Activated CD4-positive, CD25-positive, alpha-beta regulatory T cell treated with anti-CD3 and anti-CD28 coated beads, Interleukin-2, amount 50 U/mL, for 24 hours (primary cell): ENCODE measurements around the gene PLEKHM2.
"Not testable (repeated sequence)": the region's sequence is repeated elsewhere in the genome, so short reads cannot be mapped to it uniquely, and the experiment has no call there.

Experiments
- ATAC-seq, 2 donors: fragments of 150-1000 bp; cut with Tn5 transposase; one replicate each; pipeline ENCODE4 v1.10.0; 2021; ENCODE audit warnings: mild to moderate bottlenecking in 1 of 2, moderate library complexity in 1 of 2

PLEKHM2 gene, protein sequence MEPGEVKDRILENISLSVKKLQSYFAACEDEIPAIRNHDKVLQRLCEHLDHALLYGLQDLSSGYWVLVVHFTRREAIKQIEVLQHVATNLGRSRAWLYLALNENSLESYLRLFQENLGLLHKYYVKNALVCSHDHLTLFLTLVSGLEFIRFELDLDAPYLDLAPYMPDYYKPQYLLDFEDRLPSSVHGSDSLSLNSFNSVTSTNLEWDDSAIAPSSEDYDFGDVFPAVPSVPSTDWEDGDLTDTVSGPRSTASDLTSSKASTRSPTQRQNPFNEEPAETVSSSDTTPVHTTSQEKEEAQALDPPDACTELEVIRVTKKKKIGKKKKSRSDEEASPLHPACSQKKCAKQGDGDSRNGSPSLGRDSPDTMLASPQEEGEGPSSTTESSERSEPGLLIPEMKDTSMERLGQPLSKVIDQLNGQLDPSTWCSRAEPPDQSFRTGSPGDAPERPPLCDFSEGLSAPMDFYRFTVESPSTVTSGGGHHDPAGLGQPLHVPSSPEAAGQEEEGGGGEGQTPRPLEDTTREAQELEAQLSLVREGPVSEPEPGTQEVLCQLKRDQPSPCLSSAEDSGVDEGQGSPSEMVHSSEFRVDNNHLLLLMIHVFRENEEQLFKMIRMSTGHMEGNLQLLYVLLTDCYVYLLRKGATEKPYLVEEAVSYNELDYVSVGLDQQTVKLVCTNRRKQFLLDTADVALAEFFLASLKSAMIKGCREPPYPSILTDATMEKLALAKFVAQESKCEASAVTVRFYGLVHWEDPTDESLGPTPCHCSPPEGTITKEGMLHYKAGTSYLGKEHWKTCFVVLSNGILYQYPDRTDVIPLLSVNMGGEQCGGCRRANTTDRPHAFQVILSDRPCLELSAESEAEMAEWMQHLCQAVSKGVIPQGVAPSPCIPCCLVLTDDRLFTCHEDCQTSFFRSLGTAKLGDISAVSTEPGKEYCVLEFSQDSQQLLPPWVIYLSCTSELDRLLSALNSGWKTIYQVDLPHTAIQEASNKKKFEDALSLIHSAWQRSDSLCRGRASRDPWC

GRCh38 chr1:15684042-15684461, at the start of gene PLEKHM2:
TSS of gene PLEKHM2 (plus strand) at chr1:15684320. CDS start at chr1:15684559, 239 bp downstream.
- peak; percentile 80 for ATAC-seq

GRCh38 chr1:15636436-15636835, 47.7 kb upstream of the PLEKHM2 start:
- no peak for ATAC-seq

DNA sequence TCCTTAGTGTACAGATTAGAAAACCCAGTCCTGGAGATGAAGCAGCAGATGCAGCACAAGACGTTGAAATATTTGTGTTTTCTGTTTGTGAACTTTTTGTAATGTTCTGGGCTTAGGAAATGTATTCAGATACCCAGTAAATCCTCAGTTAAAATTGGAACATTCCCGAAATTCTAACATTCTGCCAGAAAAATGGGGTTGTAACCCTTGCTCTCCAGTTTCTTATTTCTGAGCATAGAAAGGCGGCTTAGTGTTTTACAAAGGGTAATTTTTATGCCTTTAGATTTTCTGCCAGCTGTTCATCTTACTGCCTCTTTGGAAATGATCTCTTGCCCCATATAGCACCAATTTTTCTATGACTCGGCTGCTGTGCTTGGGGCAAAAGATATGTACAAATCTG, 46.3 kb upstream of the PLEKHM2 start:
- no peak for ATAC-seq

DNA sequence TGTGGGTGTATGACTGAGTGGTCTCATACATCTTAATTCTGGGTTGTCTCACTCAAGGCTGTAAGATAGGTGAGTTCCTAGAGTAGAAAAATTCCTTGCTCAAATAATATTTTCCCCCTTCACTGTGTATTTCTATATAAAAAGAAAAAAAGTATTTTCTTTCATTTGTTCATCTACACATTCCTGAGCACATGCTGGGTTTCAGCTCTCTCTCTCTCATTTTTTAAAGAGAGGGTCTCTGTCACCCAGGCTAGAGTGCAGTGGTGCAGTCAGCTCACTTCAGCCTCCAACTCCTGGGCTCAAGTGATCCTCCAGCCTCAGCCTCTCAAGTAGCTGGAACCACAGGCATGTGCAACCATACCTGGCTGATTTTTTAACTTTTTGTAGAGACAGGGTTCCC, 44.9 kb upstream of the PLEKHM2 start:
- ATAC-seq, result no peak

DNA sequence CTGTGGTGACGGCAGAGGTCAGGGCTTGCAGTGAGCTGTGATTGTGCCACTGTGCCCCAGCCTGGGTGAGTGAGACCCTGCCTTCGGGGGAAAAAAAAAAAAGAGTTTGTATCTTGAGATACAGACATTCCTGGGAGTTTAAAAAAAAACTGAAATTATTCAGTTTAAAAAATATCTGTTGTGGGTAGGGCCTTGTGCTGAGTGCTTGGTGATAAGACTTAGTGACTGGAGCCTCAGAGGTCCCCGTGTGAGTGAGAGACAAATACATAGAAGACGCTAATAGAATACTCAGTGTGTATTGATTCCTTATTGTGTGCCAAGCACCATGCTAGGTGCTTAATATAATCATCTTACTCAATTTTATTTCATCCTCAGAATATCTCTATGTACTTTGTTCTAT, 44.2 kb upstream of the PLEKHM2 start:
- ATAC-seq, result no peak

DNA sequence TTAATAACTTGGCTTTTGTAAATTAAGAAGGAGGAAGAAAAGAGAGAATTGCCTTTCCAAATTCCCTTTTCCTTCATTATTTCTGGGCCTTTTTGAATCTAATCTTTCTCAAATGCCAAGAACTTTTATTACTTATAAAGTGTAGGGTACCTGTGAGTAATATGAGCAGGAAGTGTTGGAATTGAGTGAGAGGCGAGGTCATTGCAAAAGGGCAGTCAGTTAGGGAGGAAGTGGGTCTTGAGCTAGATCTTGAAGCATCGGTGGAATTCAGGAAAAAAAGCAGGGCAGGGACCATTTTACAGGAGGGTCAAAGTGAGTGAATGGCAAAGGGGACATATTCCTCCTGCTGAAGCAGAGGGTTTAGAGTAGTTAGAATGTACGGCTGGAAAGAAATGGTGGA, 43.5 kb upstream of the PLEKHM2 start:
- ATAC-seq, result no peak

- ATAC-seq, result no peak
These were observed 34.2 kb upstream of the PLEKHM2 start for GRCh38 chr1:15649937-15650336.

DNA sequence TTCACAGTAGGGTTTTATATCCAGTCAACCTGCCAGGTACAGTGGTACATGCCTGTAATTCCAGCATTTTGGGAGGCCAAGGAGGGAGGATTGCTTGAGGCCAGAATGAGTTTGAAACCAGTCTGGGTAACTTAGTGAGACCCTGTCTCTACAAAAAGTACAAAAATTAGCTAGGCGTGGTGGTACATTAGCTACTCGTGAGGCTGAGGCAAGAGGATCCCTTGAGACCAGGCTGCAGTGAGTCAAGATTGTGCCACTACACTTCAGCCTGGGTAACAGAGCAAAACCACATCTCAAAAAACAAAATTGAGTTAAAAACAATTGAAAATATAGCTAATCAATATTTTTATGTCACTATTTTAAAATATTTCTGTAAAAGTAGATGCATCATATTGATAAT, 33.7 kb upstream of the PLEKHM2 start:
- no peak for ATAC-seq

DNA sequence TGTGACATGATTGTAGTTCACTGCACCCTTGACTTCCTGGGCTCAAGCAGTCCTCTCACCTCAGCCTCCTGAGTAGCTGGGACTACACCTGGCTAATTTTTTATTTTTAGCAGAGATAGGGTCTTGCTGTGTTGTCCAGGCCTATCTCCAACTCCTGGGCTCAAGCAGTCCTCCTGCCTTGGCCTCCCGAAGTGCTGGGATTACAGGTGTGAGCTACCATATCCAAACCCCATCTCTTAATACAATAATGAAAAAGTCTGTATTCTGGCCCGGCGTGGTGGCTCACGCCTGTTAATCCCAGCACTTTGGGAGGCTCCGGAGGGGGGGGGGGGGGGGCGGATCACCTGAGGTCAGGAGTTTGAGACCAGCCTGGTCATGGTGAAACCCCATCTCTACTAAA, 32.0 kb upstream of the PLEKHM2 start:
- ATAC-seq, result not testable (repeated sequence)

DNA sequence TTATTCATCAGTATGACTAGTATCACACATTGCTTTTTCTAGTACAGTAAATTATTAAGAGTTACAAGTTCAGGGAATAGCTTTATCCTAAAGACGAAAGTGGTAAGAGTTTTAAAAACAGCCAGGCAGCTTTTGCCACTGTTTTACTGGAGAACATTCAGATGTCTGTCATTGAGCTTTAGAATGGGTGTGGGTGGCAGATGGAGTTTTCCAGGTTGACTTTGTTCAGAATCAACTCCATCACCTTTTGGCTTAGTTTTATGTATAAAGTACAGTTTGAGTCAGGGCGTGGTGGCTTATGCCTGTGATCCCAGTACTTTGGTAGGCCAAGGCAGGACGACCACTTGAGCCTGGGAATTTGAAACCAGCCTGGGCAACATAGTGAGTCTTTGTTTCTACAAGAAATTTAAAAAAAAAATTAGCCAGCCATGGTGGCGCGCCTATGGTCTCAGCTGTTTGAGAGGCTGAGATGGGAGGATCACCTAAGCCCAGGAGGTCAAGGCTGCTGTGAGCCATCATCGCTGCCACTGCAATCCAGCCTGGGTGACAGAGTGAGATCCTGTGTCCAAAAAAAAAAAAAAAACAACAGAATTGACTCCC, 29.9 kb upstream of the PLEKHM2 start:
- ATAC-seq, result no peak

- ATAC-seq, result no peak
These were observed 27.7 kb upstream of the PLEKHM2 start for GRCh38 chr1:15656464-15656863.

DNA sequence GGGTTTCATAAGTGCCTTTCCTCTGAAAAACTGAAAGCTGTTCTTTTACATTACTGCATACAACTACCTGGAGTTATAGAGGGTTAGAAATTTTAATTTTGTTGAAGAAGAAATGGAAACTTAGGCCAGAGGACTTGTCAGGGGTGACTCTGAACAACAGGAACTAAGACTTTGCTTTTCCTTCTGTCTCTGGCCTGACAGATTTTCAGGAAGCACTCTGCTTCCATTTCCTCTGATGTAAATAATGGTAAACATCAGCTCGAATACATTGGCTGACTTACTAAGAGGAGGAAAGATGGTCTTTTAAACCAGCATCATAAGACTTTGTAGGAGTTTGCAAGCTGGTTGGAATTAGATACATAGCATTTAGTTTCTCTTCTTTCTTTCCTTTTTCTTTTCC, 27.1 kb upstream of the PLEKHM2 start:
- no peak for ATAC-seq

- ATAC-seq, result no peak
These were observed 24.0 kb upstream of the PLEKHM2 start for GRCh38 chr1:15660151-15660550.

- no peak for ATAC-seq
These were observed 21.6 kb upstream of the PLEKHM2 start for GRCh38 chr1:15662477-15662876.

DNA sequence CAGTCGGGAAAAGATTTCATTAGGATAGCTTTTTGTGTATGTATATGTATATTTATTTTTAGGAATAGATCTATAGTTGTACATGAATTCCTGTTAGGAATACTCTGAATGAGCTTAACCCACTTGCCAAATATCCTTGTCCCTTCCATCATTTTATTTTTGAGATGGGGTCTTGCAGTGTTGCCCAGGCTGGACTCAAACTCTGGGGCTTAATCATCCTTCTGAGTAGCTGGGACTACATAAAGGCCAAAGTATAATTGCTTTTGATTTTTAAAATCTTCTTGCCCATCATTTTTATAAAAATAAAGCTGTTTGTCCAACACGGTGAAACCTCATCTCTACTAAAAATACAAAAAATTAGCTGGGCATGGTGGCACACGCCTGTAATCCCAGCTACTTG, 20.2 kb upstream of the PLEKHM2 start:
- ATAC-seq, result no peak

- ATAC-seq, result no peak
These were observed 16.8 kb upstream of the PLEKHM2 start for GRCh38 chr1:15667362-15667761.

- ATAC-seq, result no peak
These were observed 15.9 kb upstream of the PLEKHM2 start for GRCh38 chr1:15668089-15668754.

- ATAC-seq, result no peak
These were observed 15.0 kb upstream of the PLEKHM2 start for GRCh38 chr1:15669074-15669473.

- ATAC-seq, result no peak
These were observed 14.3 kb upstream of the PLEKHM2 start for GRCh38 chr1:15669864-15670263.

DNA sequence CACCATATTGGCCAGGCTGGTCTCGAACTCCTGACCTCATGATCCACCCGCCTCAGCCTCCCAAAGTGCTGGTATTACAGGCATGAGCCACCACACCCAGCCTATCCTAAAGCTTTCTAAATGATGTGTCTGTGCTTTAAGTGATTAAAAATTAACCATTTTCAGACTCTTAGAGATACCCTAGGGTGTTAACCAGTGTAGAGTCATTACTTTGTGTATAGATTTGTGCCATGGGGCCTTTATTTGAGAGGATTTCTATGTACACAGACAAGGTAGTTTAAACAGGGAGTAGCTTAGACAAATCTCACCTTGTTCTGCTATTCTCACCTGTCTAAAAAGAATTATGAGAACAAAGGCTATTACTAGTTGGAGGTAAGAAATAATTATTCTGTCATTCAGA, 12.7 kb upstream of the PLEKHM2 start:
- no peak for ATAC-seq

- ATAC-seq, result no peak
These were observed 9.5 kb upstream of the PLEKHM2 start for GRCh38 chr1:15674386-15675159.

DNA sequence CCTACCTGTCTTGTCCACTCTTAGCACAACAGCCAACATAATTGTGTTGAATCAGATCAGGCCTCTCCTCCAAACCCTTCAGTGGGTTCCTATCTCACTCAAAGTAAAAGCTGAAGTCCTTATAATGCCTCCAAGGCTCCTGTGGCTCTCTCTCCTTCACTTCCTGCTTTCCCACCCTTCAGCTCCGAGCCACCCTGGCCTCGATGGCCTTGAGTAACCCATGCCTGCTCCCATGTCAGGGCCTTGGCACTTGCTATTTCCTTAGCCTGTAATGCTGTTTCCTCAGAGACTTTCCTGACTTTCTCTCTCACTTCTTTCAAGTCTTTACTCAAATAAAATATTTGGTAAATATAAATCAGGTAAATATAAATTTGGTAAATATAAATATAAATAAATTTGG, 8.1 kb upstream of the PLEKHM2 start:
- ATAC-seq, result no peak
